H1 (cell line): ENCODE data around the gene GMPPA. TPM values are rescaled to one million over a fixed set of nuclear protein-coding genes. Genes with fewer than 3 reads are reported as not detected.

Experiments
- ASH2L ChIP-seq: fragments of 200-600, 300-600 bp; sonication (generic); IDR thresholded peaks from one replicate; pipeline ENCODE4 v1.7.1; 2017; ENCODE audit warnings: low read length
- BACH1 ChIP-seq: IDR thresholded peaks from 2 replicates; pipeline ENCODE4 v1.6.1; 2012; ENCODE audit warnings: low read length, improper control_type of control experiment
- BRCA1 ChIP-seq: IDR thresholded peaks from 2 replicates; pipeline ENCODE4 v1.6.1; 2012; ENCODE audit warnings: low read depth, low read length, improper control_type of control experiment
- CBX8 ChIP-seq: fragments of 300-800, 300-1000 bp; sonication (generic); IDR thresholded peaks from 2 replicates; pipeline ENCODE4 v1.7.1; 2016; ENCODE audit warnings: low read depth, low read length, borderline replicate concordance
- CEBPB ChIP-seq: IDR thresholded peaks from 2 replicates; pipeline ENCODE4 v1.6.1; 2012; ENCODE audit warnings: low read depth, low read length
- CHD2 ChIP-seq: IDR thresholded peaks from 2 replicates; pipeline ENCODE4 v1.6.1; 2012; ENCODE audit warnings: low read length, improper control_type of control experiment
- CTCF ChIP-seq, 3 experiments: IDR thresholded peaks; 1 replicate in 2 of 3; 2 replicates in 1 of 3; pipeline versions ENCODE4 v1.5.1 to v1.6.1; 2011; ENCODE audit warnings: low read length in 3 of 3, mild to moderate bottlenecking in 3 of 3, inconsistent platforms in 2 of 3, low read depth in 1 of 3, moderate library complexity in 1 of 3; ENCODE audit not compliant: insufficient read depth in 1 of 3; ENCODE audit errors: control extremely low read depth in 1 of 3
- GABPA ChIP-seq: IDR thresholded peaks from 2 replicates; pipeline ENCODE4 v1.6.1; 2011; ENCODE audit warnings: mild to moderate bottlenecking, low read length, moderate library complexity, borderline replicate concordance; ENCODE audit not compliant: insufficient read depth
- HDAC2 ChIP-seq, 2 experiments: fragments of 300-600 bp in 1 of 2; sonication (generic) in 1 of 2; IDR thresholded peaks; 2 replicates each; pipeline ENCODE4 v1.6.1; 2011 to 2012; ENCODE audit warnings: low read depth in 2 of 2, low read length in 2 of 2, mild to moderate bottlenecking in 2 of 2, moderate library complexity in 2 of 2, borderline replicate concordance in 1 of 2, inconsistent platforms in 1 of 2
- MAX ChIP-seq: IDR thresholded peaks from 2 replicates; pipeline ENCODE4 v1.6.1; 2012; ENCODE audit warnings: inconsistent platforms
- PHF8 ChIP-seq: fragments of 200-600 bp; sonication (generic); conservative IDR thresholded peaks from 2 replicates; pipeline ENCODE4 v1.7.1; 2012; ENCODE audit warnings: low read depth, mild to moderate bottlenecking, inconsistent platforms, low read length, moderate library complexity
- RAD21 ChIP-seq, 2 experiments: IDR thresholded peaks in 1 of 2; conservative IDR thresholded peaks in 1 of 2; 2 replicates each; pipeline ENCODE4 v1.6.1; 2011; ENCODE audit warnings: low read depth in 2 of 2, low read length in 2 of 2, improper control_type of control experiment in 1 of 2, inconsistent platforms in 1 of 2, mild to moderate bottlenecking in 1 of 2, moderate library complexity in 1 of 2
- RFX5 ChIP-seq: IDR thresholded peaks from 2 replicates; pipeline ENCODE4 v1.6.1; 2011; ENCODE audit warnings: low read depth, low read length, improper control_type of control experiment, borderline replicate concordance
- RXRA ChIP-seq: IDR thresholded peaks from 2 replicates; pipeline ENCODE4 v1.6.1; 2011; ENCODE audit warnings: low read depth, mild to moderate bottlenecking, low read length, moderate library complexity; ENCODE audit not compliant: insufficient read depth
- SAP30 ChIP-seq: fragments of 300-600 bp; sonication (generic); IDR thresholded peaks from 2 replicates; pipeline ENCODE4 v1.7.1; 2012; ENCODE audit warnings: low read length, moderate library complexity, mild to moderate bottlenecking, inconsistent platforms; ENCODE audit not compliant: insufficient read depth, insufficient replicate concordance
- SIN3A ChIP-seq, 2 experiments: IDR thresholded peaks in 1 of 2; conservative IDR thresholded peaks in 1 of 2; 2 replicates each; pipeline ENCODE4 v1.6.1; 2011 to 2012; ENCODE audit warnings: low read length in 2 of 2, improper control_type of control experiment in 1 of 2, low read depth in 1 of 2, mild to moderate bottlenecking in 1 of 2
- TAF7 ChIP-seq: optimal IDR thresholded peaks from 2 replicates; pipeline ENCODE3; 2011; ENCODE audit warnings: low read depth, mild to moderate bottlenecking, inconsistent platforms, low read length, moderate library complexity, borderline replicate concordance
- TEAD4 ChIP-seq: IDR thresholded peaks from 2 replicates; pipeline ENCODE4 v1.6.1; 2012; ENCODE audit warnings: low read depth, low read length, inconsistent platforms, mixed read lengths
- USF2 ChIP-seq: IDR thresholded peaks from 2 replicates; pipeline ENCODE4 v1.6.1; 2011; ENCODE audit warnings: low read length, improper control_type of control experiment
- ZNF274 ChIP-seq: IDR thresholded peaks from 2 replicates; pipeline ENCODE4 v1.7.0; 2012; ENCODE audit warnings: low read length, borderline replicate concordance; ENCODE audit errors: extremely low read depth
- polyA plus RNA-seq, 7 experiments: library from polyadenylated mRNA; depleted of rRNA in 3 of 7; stranded (reverse) in 5 of 7; unstranded in 2 of 7; fragments of >200 nt in 5 of 7; fragments of 200-250 nt in 2 of 7; gene quantifications; 1 replicate in 5 of 7; 2 replicates in 1 of 7; 4 replicates in 1 of 7; pipeline versions ENCODE4 v1.2.1 to v1.2.3, GENCODE V29; 2011 to 2013; ENCODE audit warnings: missing spikeins in 2 of 7, mixed read lengths in 2 of 7
- total RNA-seq: library from RNA; stranded (reverse); fragmentation: NEBNext Ultra II Directional; extraction: Animal tissue kit (Norgen Biotek cat#: 25700); gene quantifications from 2 replicates; pipeline ENCODE4 v1.2.1, GENCODE V29; 2021

GMPPA gene
- total and polyA plus RNA-seq, 2 of the 8 experiments (the other 6 are each of a cell fraction or from before 2014, with no cell fraction given), result 34.3 to 98.8 TPM

GRCh38 chr2:219495531-219496122 is 3.1 kb upstream of the GMPPA start (continued):
- TF ChIP-seq SAP30 (peak; percentile 39), GABPA (no peak), TAF7 (no peak), USF2 (peak; percentile 85), BRCA1 (no peak), CTCF (IDR thresholded peaks at IDR 0.05; ENCODE audit: control extremely low read depth in 1 of 3, insufficient read depth in 1 of 3, low read depth in 1 of 3, low read length in 3 of 3) (peak in 2 of 3 experiments; percentile 75 to 76; a peak in 3 of 4 replicates), ASH2L (no peak), CEBPB (no peak), SIN3A (conservative IDR thresholded peaks at IDR 0.05 in 1 of 2, IDR thresholded peaks at IDR 0.05 in 1 of 2; ENCODE audit: low read depth in 1 of 2, low read length in 2 of 2) (peak; percentile 87 to 94; a peak in 3 of 4 replicates), MAX (peak; percentile 91), RFX5 (no peak), CBX8 (no peak), RXRA (no peak), BACH1 (no peak), HDAC2 (IDR thresholded peaks at IDR 0.05; ENCODE audit: borderline replicate concordance in 1 of 2, low read depth in 2 of 2, low read length in 2 of 2) (no peak), CHD2 (no peak), ZNF274 (no peak), RAD21 (IDR thresholded peaks at IDR 0.05 in 1 of 2, conservative IDR thresholded peaks at IDR 0.05 in 1 of 2; ENCODE audit: low read depth in 2 of 2, low read length in 2 of 2) (peak; percentile 46 to 67), PHF8 (no peak), TEAD4 (no peak)
